ENCODE measurements around the gene NPAS2.

NPAS2 gene

GRCh38 chr2:100944617-100945432 lies 124.9 kb downstream of the NPAS2 start:
- DNase-seq (ENCODE audit: low spot score): no peak

- DNase-seq (ENCODE audit: low spot score): no peak
These were observed 125.4 kb downstream of the NPAS2 start for GRCh38 chr2:100945433-100945740.

- DNase-seq (ENCODE audit: low spot score): no peak
These were observed 126.1 kb downstream of the NPAS2 start for GRCh38 chr2:100945930-100946607.

- DNase-seq (ENCODE audit: low spot score): no peak
These were observed 129.2 kb downstream of the NPAS2 start for GRCh38 chr2:100948942-100949811.

- DNase-seq (ENCODE audit: low spot score): no peak
These were observed 132.6 kb downstream of the NPAS2 start for GRCh38 chr2:100952512-100952911.

- no peak for DNase-seq (ENCODE audit: low spot score)
These were observed 133.6 kb downstream of the NPAS2 start for GRCh38 chr2:100953406-100954043.

- DNase-seq (ENCODE audit: low spot score): no peak
These were observed 134.1 kb downstream of the NPAS2 start for GRCh38 chr2:100954044-100954420.

GRCh38 chr2:100955226-100955625 lies 135.3 kb downstream of the NPAS2 start:
- no peak for DNase-seq (ENCODE audit: low spot score)

- no peak for DNase-seq (ENCODE audit: low spot score)
These were observed 136.1 kb downstream of the NPAS2 start for GRCh38 chr2:100956081-100956480.

- DNase-seq (ENCODE audit: low spot score): peak; percentile 39
These were observed 138.2 kb downstream of the NPAS2 start for GRCh38 chr2:100957996-100958653.

- no peak for DNase-seq (ENCODE audit: low spot score)
These were observed 139.4 kb downstream of the NPAS2 start for GRCh38 chr2:100959225-100959880.

GRCh38 chr2:100960688-100961087 lies 140.7 kb downstream of the NPAS2 start:
- DNase-seq (ENCODE audit: low spot score): no peak

- no peak for DNase-seq (ENCODE audit: low spot score)
These were observed 142.6 kb downstream of the NPAS2 start for GRCh38 chr2:100962366-100963025.

- no peak for DNase-seq (ENCODE audit: low spot score)
These were observed 143.1 kb downstream of the NPAS2 start for GRCh38 chr2:100963026-100963375.

GRCh38 chr2:100964222-100964621 lies 144.3 kb downstream of the NPAS2 start:
- DNase-seq (ENCODE audit: low spot score): no peak

GRCh38 chr2:100964681-100965169 lies 144.8 kb downstream of the NPAS2 start:
- DNase-seq (ENCODE audit: low spot score): no peak

- no peak for DNase-seq (ENCODE audit: low spot score)
These were observed 145.7 kb downstream of the NPAS2 start for GRCh38 chr2:100965596-100965995.

GRCh38 chr2:100967716-100968115 lies 147.8 kb downstream of the NPAS2 start:
- DNase-seq (ENCODE audit: low spot score): no peak

- no peak for DNase-seq (ENCODE audit: low spot score)
These were observed 148.5 kb downstream of the NPAS2 start for GRCh38 chr2:100968146-100969145.

Measured in putamen (tissue), 1 donor.